Measurements from ENCODE around the gene HOXC12.

- TF ChIP-seq CTCF (IDR thresholded peaks at IDR 0.05) = no peak
- no peak for TF ChIP-seq EP300 (IDR thresholded peaks at IDR 0.05)
Measured at GRCh38 chr12:53932915-53933314, 21.8 kb upstream of the HOXC12 start.

Measured in upper lobe of left lung (tissue), 4 donors.